GM12864 (cell line): ENCODE data around the gene DACH1.

Experiments
- DNase-seq: peaks from one replicate; pipeline ENCODE4 v3.0.0-alpha.2; 2011; ENCODE audit warnings: low read depth
- H3K4me3 ChIP-seq: 2 replicates; pipeline ENCODE4 v1.5.1; 2011; ENCODE audit warnings: mild to moderate bottlenecking, low read depth, low read length, control low read depth
- TF ChIP-seq, protein P1 (sequence below): IDR thresholded peaks from 2 replicates; pipeline ENCODE4 v1.5.1; 2011; ENCODE audit warnings: low read depth, mild to moderate bottlenecking, moderate library complexity, low read length, control low read depth, inconsistent platforms; ENCODE audit errors: missing control alignments

Gene DACH1

DNA sequence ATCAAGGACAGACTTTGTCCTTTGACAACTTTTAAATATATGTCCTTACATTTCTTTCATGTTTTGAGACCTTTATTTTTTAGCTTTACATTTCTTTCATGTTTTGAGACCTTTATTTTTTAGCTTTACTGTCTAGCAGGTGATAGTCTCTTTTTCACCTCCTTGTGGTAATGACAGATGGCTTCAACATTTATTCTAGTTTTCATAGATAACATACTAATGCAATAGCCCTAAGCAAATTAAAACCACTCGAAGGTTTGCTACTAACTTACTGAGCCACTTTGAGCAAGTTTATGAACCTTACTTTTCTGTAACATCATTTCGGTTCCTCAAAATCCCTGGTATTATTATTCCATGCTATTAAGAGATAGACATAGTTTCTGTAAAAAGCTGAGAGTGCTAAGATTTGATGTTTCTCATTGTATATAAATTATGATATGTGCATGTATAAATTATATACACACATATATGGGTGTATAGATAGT, 4.5 kb downstream of the DACH1 start:
- H3K4me3 ChIP-seq = no peak overlapping the region
- DNase-seq = no peak
- TF ChIP-seq, protein P1, sequence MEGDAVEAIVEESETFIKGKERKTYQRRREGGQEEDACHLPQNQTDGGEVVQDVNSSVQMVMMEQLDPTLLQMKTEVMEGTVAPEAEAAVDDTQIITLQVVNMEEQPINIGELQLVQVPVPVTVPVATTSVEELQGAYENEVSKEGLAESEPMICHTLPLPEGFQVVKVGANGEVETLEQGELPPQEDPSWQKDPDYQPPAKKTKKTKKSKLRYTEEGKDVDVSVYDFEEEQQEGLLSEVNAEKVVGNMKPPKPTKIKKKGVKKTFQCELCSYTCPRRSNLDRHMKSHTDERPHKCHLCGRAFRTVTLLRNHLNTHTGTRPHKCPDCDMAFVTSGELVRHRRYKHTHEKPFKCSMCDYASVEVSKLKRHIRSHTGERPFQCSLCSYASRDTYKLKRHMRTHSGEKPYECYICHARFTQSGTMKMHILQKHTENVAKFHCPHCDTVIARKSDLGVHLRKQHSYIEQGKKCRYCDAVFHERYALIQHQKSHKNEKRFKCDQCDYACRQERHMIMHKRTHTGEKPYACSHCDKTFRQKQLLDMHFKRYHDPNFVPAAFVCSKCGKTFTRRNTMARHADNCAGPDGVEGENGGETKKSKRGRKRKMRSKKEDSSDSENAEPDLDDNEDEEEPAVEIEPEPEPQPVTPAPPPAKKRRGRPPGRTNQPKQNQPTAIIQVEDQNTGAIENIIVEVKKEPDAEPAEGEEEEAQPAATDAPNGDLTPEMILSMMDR = no peak

DNA sequence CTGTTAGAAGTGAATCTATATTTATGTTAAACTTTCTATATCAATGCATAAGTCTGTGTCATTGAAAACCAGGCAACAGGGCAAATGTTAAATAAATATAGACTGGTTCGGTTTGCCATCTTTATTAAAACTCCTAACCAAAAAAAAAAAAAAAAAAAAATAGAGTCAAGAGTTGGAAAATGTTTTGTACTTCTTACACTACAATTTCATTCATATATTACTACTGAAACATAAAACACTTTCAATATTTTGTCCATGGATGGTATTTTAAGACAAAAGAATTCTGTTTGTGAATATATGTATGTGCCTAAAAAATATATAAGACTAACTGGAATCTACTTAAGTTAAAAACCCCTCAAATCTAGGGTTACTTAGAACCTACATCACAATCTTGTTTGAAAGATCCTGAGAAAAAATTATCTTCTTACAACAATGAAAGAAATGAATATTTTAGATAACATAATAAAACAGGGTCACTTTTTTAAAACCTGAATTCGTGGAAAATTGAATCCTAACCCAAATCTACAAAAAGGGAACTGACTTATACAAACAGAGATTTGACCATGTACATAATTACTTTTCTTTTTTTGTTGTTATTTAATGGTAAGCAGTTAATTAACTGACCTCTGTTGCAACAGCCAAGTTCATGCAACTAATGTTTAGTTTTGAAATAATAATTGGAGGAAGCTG, 5.1 kb downstream of the DACH1 start:
- TF ChIP-seq, protein P1 = no peak
- H3K4me3 ChIP-seq = no peak overlapping the region
- no peak for DNase-seq

DNA sequence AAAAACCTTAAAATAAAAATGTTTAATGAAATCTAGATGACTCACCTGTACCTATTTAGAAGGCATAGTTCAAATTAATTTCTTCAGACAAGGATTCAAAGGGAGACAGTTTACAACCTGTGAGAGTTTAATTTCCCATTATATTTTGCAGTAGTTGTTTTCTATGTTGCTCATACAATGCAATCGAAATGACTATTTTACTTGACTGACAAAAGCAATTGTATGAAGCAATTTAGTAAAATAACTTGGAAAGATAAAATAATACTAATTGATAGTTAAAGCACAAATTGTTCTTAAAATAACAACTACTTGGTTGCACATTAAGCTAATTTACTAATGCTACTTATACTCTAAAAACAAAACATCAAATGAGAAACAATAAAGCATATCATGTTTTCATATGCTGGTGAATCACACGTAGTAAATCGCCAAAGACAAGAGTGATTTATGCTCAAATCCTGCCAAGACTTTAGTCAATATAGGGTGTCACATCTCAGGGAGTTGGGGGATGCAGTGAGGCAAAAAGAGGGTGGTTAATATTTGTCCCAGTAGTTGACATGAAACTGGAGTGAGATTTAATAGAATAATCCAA, 6.4 kb downstream of the DACH1 start:
- DNase-seq = no peak
- H3K4me3 ChIP-seq = no peak overlapping the region
- TF ChIP-seq, protein P1 = no peak

DNA sequence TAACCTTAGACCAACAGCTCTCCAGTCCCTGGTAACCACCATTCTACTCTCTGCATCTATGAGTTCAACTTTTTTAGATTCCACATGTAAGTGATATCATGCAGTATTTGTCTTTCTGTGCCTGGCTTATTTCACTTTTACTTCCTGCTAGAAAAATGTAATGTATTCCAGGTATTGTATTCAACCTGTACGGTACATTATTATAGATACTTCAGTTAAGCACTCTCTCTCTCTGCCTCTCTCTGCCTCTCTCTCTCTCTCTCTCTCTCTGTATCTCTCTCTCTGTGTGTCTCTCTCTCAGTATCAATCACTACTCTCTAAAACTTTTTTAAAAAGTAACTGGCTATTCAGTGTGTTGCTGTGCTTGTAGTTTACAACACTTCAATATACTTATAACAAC, 8.4 kb downstream of the DACH1 start:
- TF ChIP-seq, protein P1 = no peak
- no peak for DNase-seq
- no peak overlapping the region for H3K4me3 ChIP-seq

DNA sequence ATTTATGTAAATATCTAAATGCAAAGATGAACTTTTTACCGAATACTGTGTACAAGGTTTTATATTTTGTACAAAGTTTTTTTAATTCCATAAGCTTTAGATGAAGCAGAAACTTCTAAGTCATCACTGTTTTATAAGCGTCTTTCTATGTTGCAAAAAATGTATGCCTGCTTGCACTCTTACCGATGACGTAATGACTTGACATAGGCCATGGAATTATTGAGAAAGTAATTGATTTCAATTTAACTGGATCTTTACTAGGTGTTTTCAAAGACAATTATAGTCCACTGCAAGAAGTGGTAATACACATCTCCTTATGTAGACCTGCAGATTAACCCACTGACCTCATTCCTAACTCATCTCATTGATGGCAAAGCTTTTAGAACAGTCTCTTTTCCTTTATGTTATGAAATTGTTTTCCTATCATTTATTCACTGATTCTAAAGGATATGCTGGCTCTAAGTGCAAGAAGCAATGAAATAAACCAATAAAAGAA, 10.4 kb downstream of the DACH1 start:
- DNase-seq = no peak
- TF ChIP-seq, protein P1 = no peak
- H3K4me3 ChIP-seq = no peak overlapping the region

DNA sequence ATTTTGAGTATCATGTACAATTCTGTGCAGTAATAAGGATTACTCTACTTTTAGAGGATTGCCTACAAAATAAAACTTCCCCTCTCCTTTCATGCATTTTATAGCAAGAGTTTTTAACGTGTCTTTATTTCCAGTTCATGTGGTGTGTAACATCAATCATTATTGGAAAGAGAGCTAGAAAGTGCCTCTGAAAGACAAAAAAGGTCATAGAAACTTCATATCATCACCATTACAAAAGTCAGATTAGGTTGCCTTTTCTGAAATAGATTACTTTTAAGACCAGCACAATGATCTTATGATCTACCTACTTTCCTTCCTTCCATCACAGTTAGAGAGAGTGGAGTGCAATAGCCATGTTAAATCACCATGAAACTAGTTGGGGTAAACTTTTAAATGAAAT, 12.6 kb downstream of the DACH1 start:
- no peak for DNase-seq
- H3K4me3 ChIP-seq = no peak overlapping the region
- TF ChIP-seq, protein P1 = no peak
